HUES48 (cell line): ENCODE measurements around the gene PSMD4.

ENCODE experiments used
- H3K27ac ChIP-seq: one replicate; pipeline ENCODE4 v1.7.0; 2013; ENCODE audit warnings: low read depth, low read length, inconsistent platforms
- H3K27me3 ChIP-seq: 2 replicates; pipeline ENCODE4 v1.6.1; 2013; ENCODE audit warnings: mild to moderate bottlenecking, low read length; ENCODE audit not compliant: control insufficient read depth, insufficient read depth
- H3K36me3 ChIP-seq: 2 replicates; pipeline ENCODE4 v1.6.1; 2013; ENCODE audit warnings: low read length; ENCODE audit not compliant: control insufficient read depth, insufficient read depth
- H3K4me1 ChIP-seq: 2 replicates; pipeline ENCODE4 v1.6.1; 2013; ENCODE audit warnings: mild to moderate bottlenecking, low read length; ENCODE audit not compliant: control insufficient read depth, insufficient read depth
- H3K4me3 ChIP-seq: 2 replicates; pipeline ENCODE4 v1.5.1; 2013; ENCODE audit warnings: mild to moderate bottlenecking, low read depth, low read length
- H3K9ac ChIP-seq: 2 replicates; pipeline ENCODE4 v1.6.1; 2013; ENCODE audit warnings: mild to moderate bottlenecking, low read depth, low read length, moderate library complexity
- H3K9me3 ChIP-seq: 2 replicates; pipeline ENCODE4 v1.6.1; 2013; ENCODE audit warnings: low read length; ENCODE audit not compliant: control insufficient read depth, insufficient read depth

Gene PSMD4

DNA sequence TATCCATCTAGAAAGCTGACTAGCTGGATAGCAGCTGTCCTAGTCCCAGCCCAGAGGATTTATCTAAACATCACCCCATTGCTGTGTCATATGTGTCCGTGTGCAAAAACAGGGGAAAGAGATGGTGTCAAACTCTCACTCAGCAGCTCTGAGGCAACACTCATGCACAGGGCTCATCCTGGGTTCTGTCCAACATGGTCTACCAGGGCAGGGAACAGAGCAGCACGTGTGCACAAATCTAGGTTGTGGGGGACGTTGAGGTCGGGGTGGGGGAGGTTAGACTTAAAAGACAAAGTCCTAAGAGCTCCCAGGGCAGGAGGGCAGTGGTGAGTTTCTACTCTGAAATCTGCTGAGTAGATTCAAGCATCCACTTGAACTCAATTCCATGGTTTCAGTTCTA is 56.5 kb downstream of the PSMD4 start:
- H3K36me3 ChIP-seq, result peaks cover 70% of the 10 kb centered on the region
- H3K27ac ChIP-seq, result peak overlapping the region; percentile 73
- no peaks in the 10 kb centered on the region for H3K27me3 ChIP-seq
- peaks cover 8% of the 10 kb centered on the region for H3K4me1 ChIP-seq
- no peak overlapping the region for H3K9ac ChIP-seq
- no peak overlapping the region for H3K4me3 ChIP-seq
- H3K9me3 ChIP-seq, result no peaks in the 10 kb centered on the region

DNA sequence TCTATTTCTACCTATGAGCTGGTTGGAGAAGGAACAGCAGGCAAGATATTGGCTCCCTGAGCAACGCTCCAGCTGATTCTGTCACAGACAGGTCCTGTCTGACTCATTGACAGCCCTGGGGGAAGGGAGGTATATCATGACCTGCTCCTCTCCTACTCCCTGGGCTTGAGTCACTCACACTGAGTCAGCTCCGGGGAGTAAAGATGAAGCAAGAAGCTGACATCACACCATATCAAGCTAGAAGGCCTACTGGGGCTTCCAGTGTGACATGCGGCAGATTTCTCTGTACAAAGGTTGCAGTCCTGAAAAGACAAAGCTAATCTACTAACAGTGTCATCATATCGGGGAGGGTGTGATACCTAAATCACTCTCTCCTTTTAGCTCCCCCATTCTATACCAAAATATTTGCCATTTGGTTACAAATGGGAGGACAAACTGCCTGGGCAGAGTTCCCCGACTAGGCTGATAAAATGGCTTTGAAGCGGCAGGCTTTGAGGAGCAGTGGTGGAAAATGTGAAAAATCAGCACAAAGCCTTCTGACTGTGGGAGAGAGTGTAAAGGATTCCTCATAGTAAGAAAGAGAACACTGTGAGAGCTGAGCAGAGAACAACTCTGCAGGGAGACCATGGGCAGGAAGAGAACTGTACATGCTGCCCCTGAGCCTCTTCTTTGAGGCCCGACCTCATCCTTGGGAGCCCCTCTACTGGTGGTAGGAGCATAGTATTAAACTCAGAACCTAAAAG is 57.2 kb downstream of the PSMD4 start:
- Histone ChIP-seq H3K27me3 (no peaks in the 10 kb centered on the region), H3K36me3 (peaks cover 70% of the 10 kb centered on the region), H3K9me3 (no peaks in the 10 kb centered on the region), H3K27ac (peak overlapping the region; percentile 73), H3K4me1 (peaks cover 8% of the 10 kb centered on the region), H3K4me3 (no peak overlapping the region), H3K9ac (no peak overlapping the region)

DNA sequence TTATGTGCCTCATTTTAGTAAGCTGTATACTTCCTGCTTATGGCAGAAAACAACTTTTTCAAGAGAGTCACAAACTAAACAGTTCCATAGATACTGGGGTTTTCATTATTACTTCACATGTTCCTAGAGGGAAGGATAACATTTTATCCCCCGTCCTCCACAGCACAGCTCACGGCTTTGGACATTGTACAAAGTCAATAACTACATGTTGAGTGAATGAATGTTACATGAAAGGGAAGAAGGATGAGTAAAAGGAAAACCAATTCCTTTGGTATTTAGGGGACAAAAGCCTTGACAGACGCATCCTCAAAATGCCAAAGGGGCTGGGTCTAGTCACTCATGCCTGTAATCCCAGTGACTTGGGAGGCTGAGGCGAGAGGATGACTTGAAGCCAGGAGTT is 57.9 kb downstream of the PSMD4 start:
- Histone ChIP-seq H3K4me3 (no peak overlapping the region), H3K4me1 (peaks cover 8% of the 10 kb centered on the region), H3K27ac (peak overlapping the region; percentile 73), H3K9me3 (no peaks in the 10 kb centered on the region), H3K9ac (no peak overlapping the region), H3K27me3 (no peaks in the 10 kb centered on the region), H3K36me3 (peaks cover 64% of the 10 kb centered on the region)

DNA sequence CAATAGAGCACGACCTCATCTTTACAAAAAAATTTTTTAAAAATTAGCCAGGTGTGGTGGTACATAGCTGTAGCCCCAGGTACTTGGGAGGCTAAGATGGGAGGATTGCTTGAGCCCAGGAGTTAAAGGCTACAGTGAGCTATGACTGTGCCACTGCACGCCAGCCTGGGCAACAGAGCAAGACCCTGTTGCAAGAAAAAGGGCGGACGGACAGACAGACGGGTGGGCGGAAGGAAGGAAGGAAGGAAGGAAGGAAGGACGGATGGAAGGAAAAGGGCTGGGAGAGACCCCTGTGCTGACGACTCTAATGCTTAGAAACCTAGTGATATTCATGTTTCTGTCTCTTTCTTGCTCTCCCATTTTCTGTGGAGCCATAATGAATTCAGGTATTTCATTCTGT is 58.3 kb downstream of the PSMD4 start:
- H3K27me3 ChIP-seq, result no peaks in the 10 kb centered on the region
- no peaks in the 10 kb centered on the region for H3K9me3 ChIP-seq
- H3K36me3 ChIP-seq, result peaks cover 60% of the 10 kb centered on the region
- H3K4me3 ChIP-seq, result no peak overlapping the region
- H3K9ac ChIP-seq, result no peak overlapping the region
- H3K4me1 ChIP-seq, result peaks cover 8% of the 10 kb centered on the region
- H3K27ac ChIP-seq, result no peak overlapping the region

DNA sequence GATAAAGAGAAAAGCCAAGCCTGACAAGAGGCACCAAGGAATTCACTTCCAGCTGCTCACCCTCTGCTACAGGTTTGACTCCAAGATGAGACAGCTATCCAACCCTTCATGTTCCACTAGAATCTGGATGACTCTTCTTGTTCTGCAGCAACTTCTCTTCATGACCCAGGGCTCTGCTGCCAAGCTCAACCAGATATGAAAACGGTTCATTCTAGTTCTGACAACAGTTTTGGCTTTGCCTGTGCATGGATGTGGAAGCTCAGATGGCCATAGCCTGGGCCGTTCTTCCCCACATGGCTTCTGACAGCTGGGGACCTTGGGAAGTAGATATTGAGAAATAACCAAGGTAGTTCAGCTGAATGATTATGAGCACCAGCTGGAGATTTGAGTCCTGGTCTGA is 59.0 kb downstream of the PSMD4 start:
- H3K9me3 ChIP-seq, result no peaks in the 10 kb centered on the region
- H3K27me3 ChIP-seq, result no peaks in the 10 kb centered on the region
- peaks cover 53% of the 10 kb centered on the region for H3K36me3 ChIP-seq
- no peak overlapping the region for H3K9ac ChIP-seq
- H3K4me3 ChIP-seq, result no peak overlapping the region
- no peak overlapping the region for H3K27ac ChIP-seq
- peaks cover 8% of the 10 kb centered on the region for H3K4me1 ChIP-seq

DNA sequence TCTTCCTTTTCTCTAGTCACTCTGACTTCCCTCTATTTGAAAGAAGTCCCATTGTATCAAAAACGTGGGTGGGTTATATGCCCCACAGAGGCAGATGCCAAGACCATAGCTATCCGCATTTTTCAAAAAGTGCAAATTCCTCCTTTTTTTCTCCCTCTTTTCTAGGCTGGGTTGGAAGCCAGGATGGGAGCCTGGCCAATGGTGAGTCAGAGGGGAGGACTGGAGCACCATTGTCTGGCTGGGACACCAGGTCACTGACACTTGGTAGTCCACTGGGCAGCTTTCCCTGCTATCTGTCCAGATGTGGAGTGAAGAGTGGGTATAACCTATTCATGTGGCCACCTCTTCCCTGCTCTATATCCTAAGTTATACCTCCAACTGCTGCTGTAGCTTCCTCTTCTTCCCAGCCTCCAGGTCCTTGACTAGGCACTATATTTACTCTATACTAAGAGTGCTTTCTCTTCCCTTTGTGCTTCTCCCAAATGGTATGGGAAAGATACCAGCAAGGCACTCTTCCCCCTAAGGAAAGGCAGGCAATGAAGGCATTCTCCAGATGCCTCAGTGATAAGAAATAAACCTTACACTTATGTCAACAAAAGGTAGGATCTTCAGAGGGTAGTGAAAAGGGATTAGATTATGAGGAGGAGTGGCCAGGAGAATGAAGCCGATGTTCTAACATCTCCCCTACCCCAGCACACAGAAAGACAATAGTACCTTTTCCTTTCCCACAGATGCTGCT is 59.8 kb downstream of the PSMD4 start:
- peaks cover 48% of the 10 kb centered on the region for H3K36me3 ChIP-seq
- H3K27ac ChIP-seq, result no peak overlapping the region
- H3K4me3 ChIP-seq, result no peak overlapping the region
- no peak overlapping the region for H3K9ac ChIP-seq
- peaks cover 8% of the 10 kb centered on the region for H3K4me1 ChIP-seq
- H3K9me3 ChIP-seq, result no peaks in the 10 kb centered on the region
- H3K27me3 ChIP-seq, result no peaks in the 10 kb centered on the region

DNA sequence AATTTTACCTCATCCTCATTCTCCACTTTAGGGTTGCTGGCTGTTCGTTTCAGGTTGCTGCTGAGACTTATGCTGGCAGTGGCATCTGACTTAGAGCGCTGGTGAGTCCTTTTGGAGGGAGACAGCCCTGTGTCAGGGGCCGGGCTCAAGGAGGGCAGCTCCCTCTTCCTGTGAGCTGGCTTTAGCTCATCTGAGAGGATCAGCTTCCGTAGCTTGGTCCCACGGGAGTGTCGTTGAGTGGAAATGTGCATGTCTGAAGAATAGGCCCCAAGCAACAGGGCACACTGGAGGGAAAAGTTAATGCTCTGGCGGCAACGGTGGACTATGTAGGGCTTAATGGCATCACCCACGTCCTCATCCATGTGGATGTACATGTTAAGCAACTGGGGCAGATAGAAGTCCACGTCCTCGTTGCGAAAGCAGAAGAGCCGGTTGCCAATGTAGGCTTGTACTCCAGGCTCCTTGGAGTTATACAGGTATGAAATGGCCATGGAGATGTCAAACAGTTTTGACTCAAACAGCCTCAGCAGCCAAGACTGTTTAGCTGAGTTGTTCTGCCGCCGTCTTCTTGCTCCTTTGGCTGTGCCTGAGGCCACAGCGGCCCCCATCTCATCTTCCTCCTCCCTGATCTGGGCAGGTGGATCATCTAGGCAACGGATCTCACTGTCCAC is 61.2 kb downstream of the PSMD4 start:
- Histone ChIP-seq H3K9me3 (no peaks in the 10 kb centered on the region), H3K4me1 (no peaks in the 10 kb centered on the region), H3K27ac (no peak overlapping the region), H3K9ac (no peak overlapping the region), H3K4me3 (no peak overlapping the region), H3K36me3 (peaks cover 52% of the 10 kb centered on the region), H3K27me3 (no peaks in the 10 kb centered on the region)
